MM.1S (cell line): ENCODE results near the gene PCDHGA10.

Experiments used
- DNase-seq: peaks from one replicate; pipeline ENCODE4 v3.0.0-alpha.2; 2015
- H2AFZ ChIP-seq: fragments of 300-600 bp; sonication (generic); 2 replicates; pipeline ENCODE4 v1.6.0; 2016; ENCODE audit warnings: antibody characterized with exemption, low read length
- H3F3A ChIP-seq: fragments of 300-600 bp; sonication (generic); 2 replicates; pipeline ENCODE4 v1.6.1; 2016; ENCODE audit warnings: mild to moderate bottlenecking, antibody characterized with exemption, low read length, moderate library complexity, mixed read lengths; ENCODE audit not compliant: insufficient read depth
- H3K27ac ChIP-seq: fragments of 300-600 bp; sonication (generic); 2 replicates; pipeline ENCODE4 v1.5.1; 2016; ENCODE audit warnings: mild to moderate bottlenecking, low read length
- H3K27me3 ChIP-seq: fragments of 300-600 bp; sonication (generic); replicated peaks from 2 replicates; pipeline ENCODE4 v1.6.0; 2016; ENCODE audit warnings: low read length; ENCODE audit not compliant: insufficient read depth
- H3K36me3 ChIP-seq: fragments of 300-600 bp; sonication (generic); replicated peaks from 2 replicates; pipeline ENCODE4 v1.6.1; 2016; ENCODE audit warnings: mild to moderate bottlenecking, low read length, mixed read lengths; ENCODE audit not compliant: insufficient read depth
- H3K4me1 ChIP-seq: fragments of 300-600 bp; sonication (generic); 2 replicates; pipeline ENCODE4 v1.6.1; 2016; ENCODE audit warnings: low read length, mixed read lengths
- H3K4me2 ChIP-seq: fragments of 300-600 bp; sonication (generic); 2 replicates; pipeline ENCODE4 v1.6.0; 2016; ENCODE audit warnings: low read depth, low read length
- H3K4me3 ChIP-seq: fragments of 300-600 bp; sonication (generic); 2 replicates; pipeline ENCODE4 v1.5.1; 2016; ENCODE audit warnings: low read length, mixed read lengths
- H3K79me2 ChIP-seq: fragments of 300-600 bp; sonication (generic); 2 replicates; pipeline ENCODE4 v1.6.1; 2016; ENCODE audit warnings: mixed run types, low read length, mixed read lengths
- H3K9ac ChIP-seq: fragments of 300-600 bp; sonication (generic); 2 replicates; pipeline ENCODE4 v1.6.1; 2016; ENCODE audit warnings: low read length, mixed read lengths
- H3K9me2 ChIP-seq: fragments of 300-600 bp; sonication (generic); replicated peaks from 2 replicates; pipeline ENCODE4 v1.6.1; 2016; ENCODE audit warnings: mild to moderate bottlenecking, low read length, mixed read lengths; ENCODE audit not compliant: insufficient read depth
- H3K9me3 ChIP-seq: fragments of 300-600 bp; sonication (generic); replicated peaks from 2 replicates; pipeline ENCODE4 v1.6.1; 2016; ENCODE audit warnings: mild to moderate bottlenecking, low read length, mixed read lengths; ENCODE audit not compliant: insufficient read depth
- H4K20me1 ChIP-seq: fragments of 300-600 bp; sonication (generic); 2 replicates; pipeline ENCODE4 v1.6.1; 2016; ENCODE audit warnings: mild to moderate bottlenecking, low read length, moderate library complexity, mixed read lengths; ENCODE audit not compliant: insufficient read depth
- EZH2 ChIP-seq: fragments of 300-600 bp; sonication (generic); optimal IDR thresholded peaks from 2 replicates; pipeline ENCODE3; 2017; ENCODE audit warnings: low read depth, mild to moderate bottlenecking, antibody characterized with exemption, low read length, mixed read lengths
- EZH2phosphoT487 ChIP-seq: fragments of 300-600 bp; sonication (generic); IDR thresholded peaks from 2 replicates; pipeline ENCODE4 v1.6.1; 2018; ENCODE audit warnings: antibody characterized with exemption, low read length
- TF ChIP-seq, protein P1 (sequence below): fragments of 300-600 bp; sonication (generic); IDR thresholded peaks from 2 replicates; pipeline ENCODE4 v1.5.1; 2016; ENCODE audit warnings: antibody characterized with exemption, low read length, mixed read lengths

PCDHGA10 gene

DNA sequence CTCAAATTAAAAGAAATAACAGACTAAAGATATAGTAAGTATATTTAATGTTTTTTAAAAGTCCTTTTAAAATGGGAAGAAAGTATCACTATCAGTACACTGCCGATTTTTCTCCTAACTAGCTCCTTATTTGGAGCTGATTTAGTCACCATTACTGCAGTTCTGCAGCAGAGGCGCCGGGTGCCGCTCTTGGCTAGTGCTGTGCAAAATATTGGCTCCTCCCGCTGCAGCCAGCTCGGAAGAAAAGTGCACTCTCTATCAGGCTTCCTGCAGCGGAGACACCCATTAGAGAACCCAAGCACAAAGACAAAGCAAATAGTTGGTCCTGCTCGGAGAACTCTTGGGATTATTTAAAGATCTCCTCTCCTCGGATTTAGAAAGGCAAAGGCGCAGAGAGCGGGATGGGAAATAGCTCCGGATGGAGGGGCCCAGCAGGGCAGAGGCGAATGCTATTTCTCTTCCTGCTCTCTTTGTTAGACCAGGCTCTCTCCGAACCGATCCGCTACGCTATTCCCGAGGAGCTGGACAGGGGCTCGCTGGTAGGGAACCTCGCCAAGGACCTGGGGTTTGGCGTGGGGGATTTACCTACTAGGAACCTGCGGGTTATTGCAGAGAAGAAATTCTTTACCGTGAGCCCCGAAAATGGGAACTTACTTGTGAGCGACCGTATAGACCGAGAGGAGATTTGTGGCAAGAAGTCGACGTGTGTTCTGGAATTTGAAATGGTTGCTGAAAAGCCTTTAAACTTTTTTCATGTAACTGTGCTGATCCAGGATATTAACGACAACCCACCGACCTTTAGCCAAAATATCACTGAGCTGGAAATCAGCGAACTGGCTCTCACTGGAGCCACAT lies 42.6 kb upstream of the PCDHGA10 start, which contains the start of gene PCDHGB3:
TSS of gene PCDHGB3 (plus strand) at position 249 of the 855 bp plus-strand sequence. CDS start at position 402, 153 bp downstream.
- Histone ChIP-seq H3K9me3 (no peaks in the 10 kb centered on the region), H3K9me2 (no peaks in the 10 kb centered on the region), H2AFZ (peak within 1 kb of the TSS; percentile 98), H4K20me1 (no peaks in the 10 kb centered on the region), H3K4me3 (peak within 1 kb of the TSS; percentile 68), H3K4me2 (peak within 1 kb of the TSS; percentile 92), H3K27ac (no peak within 1 kb of the TSS), H3K36me3 (no peaks in the 10 kb centered on the region), H3K79me2 (no peaks in the 10 kb centered on the region), H3K27me3 (no peaks in the 10 kb centered on the region; the same call in 1 of the 2 replicates), H3K4me1 (no peaks in the 10 kb centered on the region), H3F3A (no peaks in the 10 kb centered on the region), H3K9ac (peak within 1 kb of the TSS; percentile 30; the same call in 1 of the 2 replicates)
- peak; percentile 82 for DNase-seq
- TF ChIP-seq EZH2phosphoT487 = no peak
- TF ChIP-seq, protein P1, sequence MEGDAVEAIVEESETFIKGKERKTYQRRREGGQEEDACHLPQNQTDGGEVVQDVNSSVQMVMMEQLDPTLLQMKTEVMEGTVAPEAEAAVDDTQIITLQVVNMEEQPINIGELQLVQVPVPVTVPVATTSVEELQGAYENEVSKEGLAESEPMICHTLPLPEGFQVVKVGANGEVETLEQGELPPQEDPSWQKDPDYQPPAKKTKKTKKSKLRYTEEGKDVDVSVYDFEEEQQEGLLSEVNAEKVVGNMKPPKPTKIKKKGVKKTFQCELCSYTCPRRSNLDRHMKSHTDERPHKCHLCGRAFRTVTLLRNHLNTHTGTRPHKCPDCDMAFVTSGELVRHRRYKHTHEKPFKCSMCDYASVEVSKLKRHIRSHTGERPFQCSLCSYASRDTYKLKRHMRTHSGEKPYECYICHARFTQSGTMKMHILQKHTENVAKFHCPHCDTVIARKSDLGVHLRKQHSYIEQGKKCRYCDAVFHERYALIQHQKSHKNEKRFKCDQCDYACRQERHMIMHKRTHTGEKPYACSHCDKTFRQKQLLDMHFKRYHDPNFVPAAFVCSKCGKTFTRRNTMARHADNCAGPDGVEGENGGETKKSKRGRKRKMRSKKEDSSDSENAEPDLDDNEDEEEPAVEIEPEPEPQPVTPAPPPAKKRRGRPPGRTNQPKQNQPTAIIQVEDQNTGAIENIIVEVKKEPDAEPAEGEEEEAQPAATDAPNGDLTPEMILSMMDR = peak; percentile 73

DNA sequence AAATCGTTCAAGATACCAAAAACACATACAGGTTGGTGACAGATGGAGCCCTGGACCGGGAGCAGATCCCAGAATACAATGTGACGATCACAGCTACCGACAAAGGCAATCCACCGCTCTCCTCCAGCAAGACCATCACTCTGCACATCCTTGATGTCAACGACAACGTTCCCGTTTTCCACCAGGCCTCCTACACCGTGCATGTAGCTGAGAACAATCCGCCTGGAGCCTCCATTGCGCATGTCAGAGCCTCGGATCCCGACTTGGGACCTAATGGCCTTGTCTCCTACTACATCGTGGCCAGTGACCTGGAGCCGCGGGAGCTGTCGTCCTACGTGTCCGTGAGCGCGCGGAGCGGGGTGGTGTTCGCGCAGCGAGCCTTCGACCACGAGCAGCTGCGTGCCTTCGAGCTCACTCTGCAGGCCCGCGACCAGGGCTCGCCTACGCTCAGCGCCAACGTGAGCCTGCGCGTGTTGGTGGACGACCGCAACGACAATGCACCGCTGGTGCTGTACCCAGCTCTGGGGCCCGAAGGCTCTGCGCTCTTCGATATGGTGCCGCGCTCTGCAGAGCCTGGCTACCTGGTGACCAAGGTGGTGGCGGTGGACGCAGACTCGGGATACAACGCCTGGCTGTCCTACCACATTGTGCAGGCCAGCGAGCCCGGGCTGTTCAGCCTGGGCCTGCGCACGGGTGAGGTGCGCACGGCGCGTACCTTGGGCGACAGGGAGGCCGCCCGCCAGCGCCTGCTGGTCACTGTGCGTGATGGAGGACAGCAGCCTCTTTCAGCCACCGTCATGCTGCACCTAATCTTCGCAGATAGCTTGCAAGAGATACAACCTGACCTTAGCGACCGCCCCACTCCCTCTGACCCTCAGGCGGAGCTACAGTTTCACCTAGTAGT lies 41.0 kb upstream of the PCDHGA10 start:
- no peaks in the 10 kb centered on the region for H3K27me3 ChIP-seq
- H3K27ac ChIP-seq = no peak overlapping the region
- no peaks in the 10 kb centered on the region for H3K36me3 ChIP-seq
- H4K20me1 ChIP-seq = no peaks in the 10 kb centered on the region
- H3K9me3 ChIP-seq = no peaks in the 10 kb centered on the region
- H3F3A ChIP-seq = no peaks in the 10 kb centered on the region
- no peak for DNase-seq
- TF ChIP-seq, protein P1 = no peak
- TF ChIP-seq EZH2 = no peak
- no peak for TF ChIP-seq EZH2phosphoT487
- no peaks in the 10 kb centered on the region for H3K9me2 ChIP-seq
- H2AFZ ChIP-seq = no peak overlapping the region
- no peak overlapping the region for H3K9ac ChIP-seq
- no peak overlapping the region for H3K4me2 ChIP-seq
- no peak overlapping the region for H3K4me3 ChIP-seq
- H3K79me2 ChIP-seq = no peaks in the 10 kb centered on the region
- no peaks in the 10 kb centered on the region for H3K4me1 ChIP-seq

DNA sequence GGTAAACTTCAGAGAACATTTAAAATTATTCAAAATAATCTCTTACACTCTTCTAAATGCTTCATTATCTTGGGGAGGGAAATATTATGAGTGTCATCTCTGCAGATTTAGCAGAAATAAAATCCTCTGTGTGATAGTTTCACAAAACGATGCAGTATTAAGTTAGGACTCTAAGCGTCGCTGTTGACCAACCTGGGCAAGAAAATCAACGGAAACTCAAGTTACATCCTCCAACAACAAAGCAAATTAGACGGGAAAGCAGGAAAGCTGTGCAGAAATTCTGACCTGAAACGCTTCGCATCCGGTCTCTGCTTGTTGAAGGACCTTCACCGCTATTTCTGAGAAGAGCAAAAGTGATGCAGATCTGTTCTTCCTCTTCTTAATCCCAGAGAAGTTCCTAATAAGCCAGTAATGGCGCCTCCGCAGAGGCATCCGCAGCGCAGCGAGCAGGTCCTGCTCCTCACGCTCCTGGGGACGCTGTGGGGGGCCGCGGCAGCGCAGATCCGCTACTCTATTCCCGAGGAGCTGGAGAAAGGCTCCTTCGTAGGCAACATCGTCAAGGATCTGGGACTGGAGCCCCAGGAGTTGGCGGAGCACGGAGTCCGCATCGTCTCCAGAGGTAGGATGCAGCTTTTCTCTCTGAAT lies 39.0 kb upstream of the PCDHGA10 start, which contains the start of gene PCDHGA6:
TSS of gene PCDHGA6 (plus strand) at position 219 of the 645 bp plus-strand sequence. CDS start at position 412, 193 bp downstream.
- H3K9me3 ChIP-seq = no peaks in the 10 kb centered on the region
- no peaks in the 10 kb centered on the region for H3K36me3 ChIP-seq
- H3K9ac ChIP-seq = no peak within 1 kb of the TSS
- H3K79me2 ChIP-seq = no peaks in the 10 kb centered on the region
- no peak for TF ChIP-seq EZH2phosphoT487
- TF ChIP-seq, protein P1 = peak; percentile 68
- TF ChIP-seq EZH2 = no peak
- H3K27ac ChIP-seq = no peak within 1 kb of the TSS
- H3K4me3 ChIP-seq = no peak within 1 kb of the TSS
- H3K4me2 ChIP-seq = no peak within 1 kb of the TSS
- H3F3A ChIP-seq = no peaks in the 10 kb centered on the region
- H3K9me2 ChIP-seq = no peaks in the 10 kb centered on the region
- H3K27me3 ChIP-seq = 0 out of 2 replicates have a peak, but pooled peaks cover 3% of the 10 kb centered on the region
- peak; percentile 51 for DNase-seq
- H3K4me1 ChIP-seq = no peaks in the 10 kb centered on the region
- no peaks in the 10 kb centered on the region for H4K20me1 ChIP-seq
- H2AFZ ChIP-seq = 0 out of 2 replicates have a peak within 1 kb of the TSS, but pooled peaks have one; percentile 14
